Spleen (tissue), 11 donors: Measurements from ENCODE around the gene DYNLRB2. TPM values are rescaled to one million over a fixed set of nuclear protein-coding genes. Genes with fewer than 3 reads are reported as not detected.

ENCODE experiments used
- DNase-seq: peaks from one replicate; pipeline ENCODE4 v3.0.0-alpha.2; 2020
- H3K27ac ChIP-seq, 8 donors: fragments of 200-600 bp; sonication (generic) in 7 of 8; 1 replicate in 4 of 8; 2 replicates in 4 of 8; pipeline versions ENCODE4 v1.5.0 to v1.8.0; 2016 to 2021; ENCODE audit warnings: inconsistent platforms in 4 of 8, mild to moderate bottlenecking in 4 of 8, moderate library complexity in 1 of 8
- H3K27me3 ChIP-seq, 7 donors: fragments of 200-600 bp; sonication (generic) in 6 of 7; replicated peaks in 1 of 7; 1 replicate in 4 of 7; 2 replicates in 3 of 7; pipeline versions ENCODE4 v1.5.0 to v1.8.0; 2016 to 2021; ENCODE audit warnings: inconsistent platforms in 3 of 7, mild to moderate bottlenecking in 1 of 7
- H3K36me3 ChIP-seq, 6 donors: fragments of 200-600 bp; sonication (generic) in 5 of 6; 1 replicate in 4 of 6; 2 replicates in 2 of 6; pipeline versions ENCODE4 v1.5.0 to v1.8.0; 2016 to 2021; ENCODE audit warnings: inconsistent platforms in 2 of 6
- H3K4me1 ChIP-seq, 6 donors: fragments of 200-600 bp; sonication (generic) in 5 of 6; 1 replicate in 3 of 6; 2 replicates in 3 of 6; pipeline versions ENCODE4 v1.5.0 to v1.8.0; 2016 to 2021; ENCODE audit warnings: inconsistent platforms in 3 of 6
- H3K4me3 ChIP-seq, 8 donors: fragments of 200-600 bp; sonication (generic) in 7 of 8; 1 replicate in 4 of 8; 2 replicates in 4 of 8; pipeline versions ENCODE4 v1.5.0 to v1.8.0; 2016 to 2021; ENCODE audit warnings: inconsistent platforms in 4 of 8, mild to moderate bottlenecking in 4 of 8, moderate library complexity in 2 of 8
- H3K9me3 ChIP-seq, 8 donors: fragments of 200-600 bp; sonication (generic) in 7 of 8; 1 replicate in 4 of 8; 2 replicates in 4 of 8; pipeline versions ENCODE4 v1.5.0 to v1.8.0; 2016 to 2021; ENCODE audit warnings: inconsistent platforms in 4 of 8
- CTCF ChIP-seq, 11 experiments: fragments of 200-600 bp in 7 of 11; fragments of 450-650 bp in 4 of 11; sonication (generic) in 4 of 11; IDR thresholded peaks in 8 of 11; conservative IDR thresholded peaks in 3 of 11; 1 replicate in 7 of 11; 2 replicates in 4 of 11; pipeline versions ENCODE4 v1.4.0 to v1.8.0; 2016 to 2021; ENCODE audit warnings: antibody characterized with exemption in 11 of 11, inconsistent platforms in 4 of 11, mild to moderate bottlenecking in 1 of 11
- POLR2A ChIP-seq, 3 donors: fragments of 450-650 bp; IDR thresholded peaks; one replicate each; pipeline ENCODE4 v1.5.1; 2017; ENCODE audit warnings: antibody characterized with exemption in 3 of 3, mild to moderate bottlenecking in 1 of 3
- POLR2AphosphoS5 ChIP-seq, 3 donors: sonication (generic); formaldehyde crosslinking; IDR thresholded peaks; one replicate each; pipeline ENCODE4 v1.5.1; 2017; ENCODE audit warnings: antibody characterized with exemption in 3 of 3
- WGBS, 5 donors: extraction: QIAGEN DNeasy Blood & Tissue Kit in 3 of 5; methylation state at CpG; one replicate each; pipeline versions ENCODE4 v1.1.5 to v1.1.7; 2013 to 2018; 5-methylcytosine and 5-hydroxymethylcytosine counted together
- intact Hi-C: fragments of 100-400 bp; cut with DNase I; formaldehyde crosslinking; loops from one replicate; pipeline ENCODE4 v1.15.0; 2023; ENCODE audit warnings: low total_unique reads
- polyA plus RNA-seq, 3 donors: library from polyadenylated mRNA; stranded (reverse); fragments of 200-250 nt; gene quantifications; one replicate each; pipeline ENCODE4 v1.2.1, GENCODE V29; 2013
- total RNA-seq, 7 donors: library from RNA; depleted of rRNA in 3 of 7; stranded (reverse); fragments of >200 nt in 3 of 7; fragmentation: NEBNext Ultra II Directional in 4 of 7; extraction: Animal tissue kit (Norgen Biotek cat#: 25700) in 4 of 7; gene quantifications; one replicate each; pipeline versions ENCODE4 v1.1.0 to v1.2.1, GENCODE V29; 2016 to 2021
- donor health status: healthy with polysubstance abuse.
- donor health status: DM: no; HTN: no; CAD: no; lungs with moderate emphysema.
- donor health status: DM: no; HTN: no; CAD: no.
- donor health status: Bipolar disorder and iron deficiency.
- donor health status: healthy.
- donor health status: DM: no; HTN: no; CAD: no.
- donor health status: DM: yes; HTN: yes; CAD: no.

DYNLRB2 gene
- total and polyA plus RNA-seq, 10 donors: 0.35 to 5.9 (median 1.1) TPM; not detected in 5

DNA sequence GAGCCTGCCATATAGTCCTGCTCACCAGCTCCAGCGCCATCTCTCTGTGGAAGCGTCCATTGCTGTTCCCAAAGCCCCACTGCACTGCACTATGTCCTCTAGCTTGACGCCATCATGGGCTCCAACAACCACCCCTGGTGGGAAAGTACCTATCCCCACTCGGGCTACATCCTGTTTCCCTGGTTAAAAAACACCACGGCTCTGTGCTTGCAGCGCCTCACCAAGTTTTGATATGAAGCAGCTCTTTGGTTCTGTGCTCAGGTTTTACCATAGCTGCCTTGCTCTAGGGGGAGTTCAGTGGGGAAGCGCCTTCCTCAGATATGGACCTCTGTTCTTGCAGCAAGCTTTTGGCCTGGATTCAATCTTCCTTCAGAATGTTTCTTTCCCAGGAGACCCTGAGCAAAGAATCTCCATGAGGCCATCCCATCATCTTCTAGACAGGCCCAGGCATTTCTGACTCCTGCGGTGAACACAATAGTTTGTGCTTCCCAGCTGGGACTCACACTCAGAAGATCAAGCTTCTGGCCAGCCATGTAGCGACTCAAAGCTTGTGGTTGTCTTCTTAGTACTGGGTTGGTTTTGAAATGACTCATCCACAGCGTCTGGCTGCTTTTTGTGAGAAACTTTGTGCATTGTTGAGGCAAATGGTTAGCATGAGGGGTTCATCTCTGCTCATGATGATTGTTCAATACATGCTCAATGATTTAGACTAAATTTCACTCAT is 39.5 kb downstream of the DYNLRB2 start:
- no peak for DNase-seq
- H3K9me3 ChIP-seq: peaks cover 0 to 3% (median 0%) of the 10 kb centered on the region in 8 donors
- peak overlapping the region in 5 of 8 donors; percentile 23 to 63 (median 40) for H3K27ac ChIP-seq
- TF ChIP-seq POLR2A (IDR thresholded peaks at IDR 0.05) (no peak), POLR2AphosphoS5 (IDR thresholded peaks at IDR 0.05) (no peak), CTCF (IDR thresholded peaks at IDR 0.05 in 8 of 11, conservative IDR thresholded peaks at IDR 0.05 in 3 of 11) (no peak)
- H3K4me3 ChIP-seq: no peak overlapping the region
- no peaks in the 10 kb centered on the region for H3K27me3 ChIP-seq
- intact Hi-C loops: no loop called here
- H3K4me1 ChIP-seq: peaks cover 0 to 14% (median 4%) of the 10 kb centered on the region in 6 donors
- WGBS, 5 donors: 64 to 72% (median 66%) methylated on average over 10 of the region's 10 CpGs
- H3K36me3 ChIP-seq: no peaks in the 10 kb centered on the region

DNA sequence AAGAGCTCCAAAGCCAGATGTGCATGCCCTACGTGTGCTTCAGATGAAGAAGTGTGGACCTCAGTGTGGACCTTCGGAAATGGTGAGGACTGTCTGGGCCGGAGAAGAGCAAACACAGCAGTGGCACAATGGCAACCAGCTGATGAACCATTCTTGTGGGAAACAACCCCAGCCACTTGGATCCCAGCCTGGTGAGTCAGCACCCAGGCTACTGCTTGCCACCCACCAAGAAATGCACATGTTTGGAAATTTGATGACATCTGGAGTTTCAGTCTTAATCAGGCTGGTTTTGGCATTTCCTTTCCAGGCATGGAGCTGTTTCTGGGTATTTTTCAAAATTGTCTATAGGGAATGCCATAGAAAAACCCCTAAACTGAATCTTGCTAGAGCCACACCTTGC is 42.7 kb downstream of the DYNLRB2 start:
- no peaks in the 10 kb centered on the region for H3K36me3 ChIP-seq
- no peak overlapping the region for H3K27ac ChIP-seq
- TF ChIP-seq CTCF (IDR thresholded peaks at IDR 0.05 in 8 of 11, conservative IDR thresholded peaks at IDR 0.05 in 3 of 11) (no peak), POLR2AphosphoS5 (IDR thresholded peaks at IDR 0.05) (no peak), POLR2A (IDR thresholded peaks at IDR 0.05) (no peak)
- H3K9me3 ChIP-seq: peaks cover 0 to 3% (median 0%) of the 10 kb centered on the region in 8 donors
- WGBS, 5 donors: 79 to 86% (median 80%) methylated on average over 3 of the region's 3 CpGs
- DNase-seq: no peak
- no peak overlapping the region for H3K4me3 ChIP-seq
- peaks cover 0 to 14% (median 4%) of the 10 kb centered on the region in 6 donors for H3K4me1 ChIP-seq
- no peaks in the 10 kb centered on the region for H3K27me3 ChIP-seq
- intact Hi-C loops: no loop called here

GRCh38 chr16:80585764-80586163 is 45.0 kb downstream of the DYNLRB2 start:
- no peak for DNase-seq
- Histone ChIP-seq H3K27me3 (no peaks in the 10 kb centered on the region), H3K4me1 (peaks cover 0 to 9% (median 2%) of the 10 kb centered on the region in 6 donors), H3K27ac (no peak overlapping the region), H3K9me3 (no peaks in the 10 kb centered on the region), H3K4me3 (no peak overlapping the region), H3K36me3 (no peaks in the 10 kb centered on the region)
- TF ChIP-seq POLR2A (IDR thresholded peaks at IDR 0.05): no peak
- TF ChIP-seq CTCF (IDR thresholded peaks at IDR 0.05 in 8 of 11, conservative IDR thresholded peaks at IDR 0.05 in 3 of 11): no peak
- TF ChIP-seq POLR2AphosphoS5 (IDR thresholded peaks at IDR 0.05): no peak
- intact Hi-C loops: no loop called here
- WGBS, 5 donors: 68 to 79% (median 73%) methylated on average over 4 of the region's 4 CpGs

DNA sequence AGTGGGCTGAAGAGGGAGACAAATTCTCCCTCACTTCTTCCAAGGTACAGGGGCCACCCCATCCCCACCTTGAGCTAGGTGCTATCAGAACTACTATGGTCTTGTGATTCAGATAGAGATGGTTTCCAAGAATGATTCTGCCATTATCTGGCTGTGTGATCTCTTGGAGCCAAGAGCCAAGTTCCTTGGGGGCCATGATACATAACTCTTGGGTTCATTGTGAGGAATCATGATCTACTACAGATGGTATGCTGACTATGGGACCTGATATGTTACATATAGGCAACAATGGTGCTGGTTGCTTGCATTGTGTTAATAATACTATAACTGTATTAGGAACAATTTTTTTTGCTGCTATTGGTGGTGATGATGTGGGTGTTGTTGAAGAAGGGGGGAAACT is 45.7 kb downstream of the DYNLRB2 start:
- intact Hi-C loops: no loop called here
- no peak for DNase-seq
- no peak overlapping the region for H3K4me3 ChIP-seq
- H3K36me3 ChIP-seq: no peaks in the 10 kb centered on the region
- peaks cover 0 to 12% (median 2%) of the 10 kb centered on the region in 6 donors for H3K4me1 ChIP-seq
- H3K27ac ChIP-seq: no peak overlapping the region
- H3K27me3 ChIP-seq: no peaks in the 10 kb centered on the region
- H3K9me3 ChIP-seq: no peaks in the 10 kb centered on the region
- no peak for TF ChIP-seq POLR2A (IDR thresholded peaks at IDR 0.05)
- no peak for TF ChIP-seq CTCF (IDR thresholded peaks at IDR 0.05 in 8 of 11, conservative IDR thresholded peaks at IDR 0.05 in 3 of 11)
- TF ChIP-seq POLR2AphosphoS5 (IDR thresholded peaks at IDR 0.05): no peak
